ENCODE measurements around the gene TOM1L2.

- TF ChIP-seq TAF1 (IDR thresholded peaks at IDR 0.05; ENCODE audit: low read depth) (no peak), MXI1 (conservative IDR thresholded peaks at IDR 0.05; ENCODE audit: poor library complexity, severe bottlenecking) (no peak), CTCF (IDR thresholded peaks at IDR 0.05; ENCODE audit: poor library complexity, severe bottlenecking) (no peak), EZH2 (IDR thresholded peaks at IDR 0.05; ENCODE audit: borderline replicate concordance, insufficient read depth, low read length, poor library complexity, severe bottlenecking) (no peak)
Observed at GRCh38 chr17:17941015-17941414, 31.2 kb downstream of the TOM1L2 start.

Data from neural cell (in vitro differentiated cells).